SH-SY5Y (cell line): ENCODE data around the gene PCSK4.

Experiments
- GATA2 ChIP-seq: IDR thresholded peaks from 2 replicates; pipeline ENCODE4 v1.6.1; 2011; ENCODE audit warnings: mild to moderate bottlenecking, low read depth, low read length
- GATA3 ChIP-seq: IDR thresholded peaks from 2 replicates; pipeline ENCODE4 v1.6.1; 2011; ENCODE audit warnings: low read depth, mild to moderate bottlenecking, low read length, moderate library complexity

DNA sequence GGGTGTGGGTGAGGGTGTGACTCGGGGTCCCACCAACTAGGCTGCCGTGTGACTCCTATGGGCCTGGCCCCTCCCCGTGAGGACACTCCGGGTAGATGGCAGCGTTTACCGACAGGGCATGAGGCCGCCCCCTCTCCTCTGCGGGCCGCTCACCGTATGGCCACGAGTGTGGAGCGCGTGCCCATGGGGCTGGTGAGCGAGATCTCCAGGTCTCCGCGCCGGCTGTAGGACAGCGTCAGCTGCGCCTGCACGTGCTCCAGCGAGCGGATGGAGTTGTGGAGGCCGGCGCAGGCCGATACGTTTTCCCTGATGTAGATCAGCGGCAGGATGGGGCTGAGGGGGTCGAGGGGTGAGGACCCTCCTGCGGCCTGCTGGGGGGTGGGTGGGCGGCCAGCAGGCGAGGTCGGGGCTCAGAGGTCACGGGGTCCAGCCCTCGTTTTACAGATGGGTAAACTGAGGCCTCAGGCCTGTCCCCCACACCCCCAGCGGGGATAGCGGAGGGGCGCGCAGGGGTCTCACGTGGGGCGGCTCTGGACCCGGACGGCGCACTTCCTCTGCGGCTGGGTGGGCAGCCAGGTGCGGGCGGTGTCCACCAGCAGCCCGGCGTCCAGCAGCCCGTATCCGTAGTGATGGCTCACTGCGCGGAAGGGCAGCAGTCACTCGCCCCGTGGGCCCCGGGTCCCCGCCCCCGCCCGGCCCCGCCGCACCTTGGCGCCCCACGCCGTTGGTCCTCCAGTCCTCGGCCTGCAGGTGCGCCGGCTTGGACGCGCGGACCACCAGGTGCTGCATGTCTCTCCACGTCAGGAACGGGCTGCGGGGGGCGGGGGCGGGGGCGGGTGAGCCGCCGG is 6.8 kb downstream of the PCSK4 start:
- no peak for TF ChIP-seq GATA2
- TF ChIP-seq GATA3, result no peak
